H9 (cell line): ENCODE measurements around the gene AP4M1. TPM values are rescaled to one million over a fixed set of nuclear protein-coding genes. Genes with fewer than 3 reads are reported as not detected.

Experiments used
- DNase-seq: peaks from one replicate; pipeline ENCODE4 v3.0.0-alpha.2; 2017
- H2AFZ ChIP-seq: one replicate; pipeline ENCODE4 v1.6.1; 2013; ENCODE audit warnings: mild to moderate bottlenecking, low read length, control low read depth, moderate library complexity
- H2AK5ac ChIP-seq: 2 replicates; pipeline ENCODE4 v1.6.1; 2013; ENCODE audit warnings: low read length, control low read depth, mixed read lengths; ENCODE audit not compliant: insufficient read length
- H2BK120ac ChIP-seq: one replicate; pipeline ENCODE4 v1.6.1; 2013; ENCODE audit warnings: low read depth, mild to moderate bottlenecking, low read length, control low read depth, inconsistent platforms; ENCODE audit not compliant: poor library complexity, severe bottlenecking
- H2BK12ac ChIP-seq: 2 replicates; pipeline ENCODE4 v1.6.1; 2013; ENCODE audit warnings: low read length, control low read depth, mixed read lengths, low read depth; ENCODE audit not compliant: insufficient read length
- H2BK15ac ChIP-seq: 2 replicates; pipeline ENCODE4 v1.6.1; 2013; ENCODE audit warnings: low read depth, low read length, control low read depth
- H2BK20ac ChIP-seq: one replicate; pipeline ENCODE4 v1.6.1; 2013; ENCODE audit warnings: low read depth, mild to moderate bottlenecking, low read length, control low read depth, inconsistent platforms; ENCODE audit not compliant: poor library complexity, severe bottlenecking
- H2BK5ac ChIP-seq: 2 replicates; pipeline ENCODE4 v1.6.1; 2013; ENCODE audit warnings: low read length, control low read depth, mixed read lengths; ENCODE audit not compliant: insufficient read length
- H3K14ac ChIP-seq: 2 replicates; pipeline ENCODE4 v1.6.1; 2013; ENCODE audit warnings: low read length, control low read depth; ENCODE audit not compliant: insufficient read depth
- H3K18ac ChIP-seq: 2 replicates; pipeline ENCODE4 v1.6.1; 2013; ENCODE audit warnings: low read depth, mild to moderate bottlenecking, mixed read lengths, low read length, control low read depth; ENCODE audit not compliant: insufficient read length
- H3K23ac ChIP-seq: 2 replicates; pipeline ENCODE4 v1.6.1; 2013; ENCODE audit warnings: low read length, control low read depth, mixed read lengths, low read depth; ENCODE audit not compliant: insufficient read length
- H3K23me2 ChIP-seq: 2 replicates; pipeline ENCODE4 v1.6.1; 2013; ENCODE audit warnings: low read depth, mild to moderate bottlenecking, mixed read lengths, low read length, control low read depth; ENCODE audit not compliant: insufficient read length, poor library complexity, severe bottlenecking
- H3K27ac ChIP-seq: 2 replicates; pipeline ENCODE4 v1.5.1; 2013; ENCODE audit warnings: low read length, control low read depth, mixed read lengths, low read depth; ENCODE audit not compliant: insufficient read length
- H3K27me3 ChIP-seq: 2 replicates; pipeline ENCODE4 v1.6.1; 2013; ENCODE audit warnings: low read length, control low read depth, inconsistent platforms; ENCODE audit not compliant: insufficient read depth
- H3K4ac ChIP-seq: 2 replicates; pipeline ENCODE4 v1.6.1; 2013; ENCODE audit warnings: low read depth, mild to moderate bottlenecking, control low read depth, inconsistent platforms, low read length, moderate library complexity
- H3K4me1 ChIP-seq: 2 replicates; pipeline ENCODE4 v1.6.1; 2013; ENCODE audit warnings: low read length, control low read depth, inconsistent platforms; ENCODE audit not compliant: insufficient read depth
- H3K4me2 ChIP-seq: 2 replicates; pipeline ENCODE4 v1.6.1; 2013; ENCODE audit warnings: low read length, control low read depth, mixed read lengths; ENCODE audit not compliant: insufficient read length, insufficient read depth
- H3K56ac ChIP-seq: 2 replicates; pipeline ENCODE4 v1.6.1; 2013; ENCODE audit warnings: low read depth, mild to moderate bottlenecking, mixed read lengths, low read length, control low read depth; ENCODE audit not compliant: insufficient read length
- H3K79me1 ChIP-seq: 2 replicates; pipeline ENCODE4 v1.6.1; 2013; ENCODE audit warnings: low read depth, mild to moderate bottlenecking, moderate library complexity, low read length, control low read depth, inconsistent platforms; ENCODE audit not compliant: insufficient read depth, poor library complexity, severe bottlenecking
- H3K79me2 ChIP-seq: 2 replicates; pipeline ENCODE4 v1.6.1; 2013; ENCODE audit warnings: low read length, control low read depth, inconsistent platforms; ENCODE audit not compliant: insufficient read depth
- H3K9ac ChIP-seq: 2 replicates; pipeline ENCODE4 v1.6.1; 2013; ENCODE audit warnings: low read length, control low read depth, mixed read lengths; ENCODE audit not compliant: insufficient read length; ENCODE audit errors: extremely low read depth
- H3K9me3 ChIP-seq: one replicate; pipeline ENCODE4 v1.6.1; 2013; ENCODE audit warnings: low read depth, low read length, inconsistent platforms; ENCODE audit not compliant: control insufficient read depth
- H3T11ph ChIP-seq: one replicate; pipeline ENCODE4 v1.6.1; 2013; ENCODE audit warnings: mild to moderate bottlenecking, low read length, control low read depth, inconsistent platforms
- H4K20me1 ChIP-seq: one replicate; pipeline ENCODE4 v1.6.1; 2013; ENCODE audit not compliant: control insufficient read depth, insufficient read length, insufficient read depth
- H4K5ac ChIP-seq: 2 replicates; pipeline ENCODE4 v1.6.1; 2013; ENCODE audit warnings: low read depth, mild to moderate bottlenecking, mixed read lengths, low read length, control low read depth; ENCODE audit not compliant: insufficient read length
- H4K8ac ChIP-seq: replicated peaks from 2 replicates; pipeline ENCODE4 v1.6.1; 2013; ENCODE audit warnings: low read length, control low read depth, mixed read lengths, low read depth; ENCODE audit not compliant: insufficient read length
- H4K91ac ChIP-seq: 2 replicates; pipeline ENCODE4 v1.6.1; 2013; ENCODE audit warnings: low read depth, mild to moderate bottlenecking, moderate library complexity, mixed read lengths, low read length, control low read depth; ENCODE audit not compliant: insufficient read length
- H3K27ac Mint-ChIP-seq, 3 experiments: 2 replicates in 2 of 3; 3 replicates in 1 of 3; pipeline ENCODE4 v1.8.0; 2020 to 2021; ENCODE audit warnings: mixed read lengths in 3 of 3, mild to moderate bottlenecking in 1 of 3, moderate library complexity in 1 of 3
- H3K27me3 Mint-ChIP-seq: 2 replicates; pipeline ENCODE4 v1.8.0; 2021; ENCODE audit warnings: low read depth, mild to moderate bottlenecking, moderate library complexity, mixed read lengths
- H3K36me3 Mint-ChIP-seq, 3 experiments: 2 replicates in 2 of 3; 3 replicates in 1 of 3; pipeline ENCODE4 v1.8.0; 2020 to 2021; ENCODE audit warnings: low read depth in 3 of 3, mixed read lengths in 3 of 3; ENCODE audit not compliant: insufficient read depth in 1 of 3
- H3K4me1 Mint-ChIP-seq, 2 experiments: 2 replicates each; pipeline ENCODE4 v1.8.0; 2020; ENCODE audit warnings: mixed read lengths in 2 of 2
- H3K4me3 Mint-ChIP-seq, 2 experiments: 2 replicates in 1 of 2; 3 replicates in 1 of 2; pipeline ENCODE4 v1.8.0; 2020 to 2021; ENCODE audit warnings: mild to moderate bottlenecking in 2 of 2, mixed read lengths in 2 of 2, moderate library complexity in 1 of 2
- H3K9me3 Mint-ChIP-seq, 2 experiments: 2 replicates in 1 of 2; 3 replicates in 1 of 2; pipeline ENCODE4 v1.8.0; 2020; ENCODE audit warnings: mild to moderate bottlenecking in 2 of 2, mixed read lengths in 2 of 2, moderate library complexity in 1 of 2
- WGBS: extraction: QIAGEN DNeasy Blood & Tissue Kit; methylation state at CpG from one replicate; pipeline ENCODE4 v1.1.7; 2013; ENCODE audit warnings: missing lambda C conversion rate, low lambda C conversion rate, mixed read lengths; ENCODE audit not compliant: insufficient read length; ENCODE audit errors: extremely low coverage; 5-methylcytosine and 5-hydroxymethylcytosine counted together
- total RNA-seq: library from RNA; stranded (reverse); gene quantifications from 2 replicates; pipeline ENCODE4 v1.2.1, GENCODE V29; 2021
- TF ChIP-seq, protein P1 (sequence below): fragments of 200-600 bp; sonication (generic); conservative IDR thresholded peaks from 3 replicates; pipeline ENCODE4 v1.8.0; 2021; ENCODE audit warnings: antibody characterized with exemption, mild to moderate bottlenecking

Gene AP4M1
- total RNA-seq, 1 experiment from 2014 or later: 18.8 TPM

- peak within 1 kb of the TSS; percentile 90 to 99 (median 94) for H3K27ac Mint-ChIP-seq
- H3K23me2 ChIP-seq: peaks cover 6% of the 10 kb centered on the region
- H3K14ac ChIP-seq: peak within 1 kb of the TSS; percentile 86
- no peak within 1 kb of the TSS for H4K8ac ChIP-seq
- H3K27ac ChIP-seq: no peak within 1 kb of the TSS
- H3T11ph ChIP-seq: peak within 1 kb of the TSS; percentile 25
- H2BK15ac ChIP-seq: no peak within 1 kb of the TSS
- peak within 1 kb of the TSS; percentile 87 for H2BK120ac ChIP-seq
- peak within 1 kb of the TSS; percentile 98 for H3K9ac ChIP-seq
- H3K56ac ChIP-seq: no peak within 1 kb of the TSS
- H2AFZ ChIP-seq: no peak within 1 kb of the TSS
- no CpG with 5 or more reads among the region's 55 CpGs for WGBS
- H3K4me1 Mint-ChIP-seq: peaks cover 12 to 27% of the 10 kb centered on the region in 2 experiments
- H2AK5ac ChIP-seq: no peak within 1 kb of the TSS
- H3K9me3 Mint-ChIP-seq: peaks cover 4 to 31% of the 10 kb centered on the region in 2 experiments
- no peaks in the 10 kb centered on the region for H3K27me3 ChIP-seq
- no peaks in the 10 kb centered on the region; the same call in 1 of the 2 replicates for H3K27me3 Mint-ChIP-seq
- no peak within 1 kb of the TSS; the same call in 1 of the 2 replicates for H3K4ac ChIP-seq
- TF ChIP-seq, protein P1, sequence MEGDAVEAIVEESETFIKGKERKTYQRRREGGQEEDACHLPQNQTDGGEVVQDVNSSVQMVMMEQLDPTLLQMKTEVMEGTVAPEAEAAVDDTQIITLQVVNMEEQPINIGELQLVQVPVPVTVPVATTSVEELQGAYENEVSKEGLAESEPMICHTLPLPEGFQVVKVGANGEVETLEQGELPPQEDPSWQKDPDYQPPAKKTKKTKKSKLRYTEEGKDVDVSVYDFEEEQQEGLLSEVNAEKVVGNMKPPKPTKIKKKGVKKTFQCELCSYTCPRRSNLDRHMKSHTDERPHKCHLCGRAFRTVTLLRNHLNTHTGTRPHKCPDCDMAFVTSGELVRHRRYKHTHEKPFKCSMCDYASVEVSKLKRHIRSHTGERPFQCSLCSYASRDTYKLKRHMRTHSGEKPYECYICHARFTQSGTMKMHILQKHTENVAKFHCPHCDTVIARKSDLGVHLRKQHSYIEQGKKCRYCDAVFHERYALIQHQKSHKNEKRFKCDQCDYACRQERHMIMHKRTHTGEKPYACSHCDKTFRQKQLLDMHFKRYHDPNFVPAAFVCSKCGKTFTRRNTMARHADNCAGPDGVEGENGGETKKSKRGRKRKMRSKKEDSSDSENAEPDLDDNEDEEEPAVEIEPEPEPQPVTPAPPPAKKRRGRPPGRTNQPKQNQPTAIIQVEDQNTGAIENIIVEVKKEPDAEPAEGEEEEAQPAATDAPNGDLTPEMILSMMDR: peak; percentile 98
- no peak within 1 kb of the TSS for H3K23ac ChIP-seq
- peaks cover 32% of the 10 kb centered on the region for H3K79me2 ChIP-seq
- peak within 1 kb of the TSS; percentile 97 for H3K4me2 ChIP-seq
- peak within 1 kb of the TSS; percentile 78 for H3K18ac ChIP-seq
- H3K36me3 Mint-ChIP-seq: peaks cover 40 to 42% (median 41%) of the 10 kb centered on the region in 3 experiments
- no peaks in the 10 kb centered on the region for H3K79me1 ChIP-seq
- peak within 1 kb of the TSS; percentile 91 to 98 for H3K4me3 Mint-ChIP-seq
- no peaks in the 10 kb centered on the region for H4K20me1 ChIP-seq
- no peak within 1 kb of the TSS for H2BK20ac ChIP-seq
- H3K9me3 ChIP-seq: no peaks in the 10 kb centered on the region
- peaks cover 3% of the 10 kb centered on the region; the same call in 1 of the 2 replicates for H3K4me1 ChIP-seq
- peak; percentile 99 for DNase-seq
- H4K5ac ChIP-seq: peak within 1 kb of the TSS; percentile 43
- no peak within 1 kb of the TSS for H2BK5ac ChIP-seq
- no peak within 1 kb of the TSS for H2BK12ac ChIP-seq
- H4K91ac ChIP-seq: peak within 1 kb of the TSS; percentile 94
Measured at GRCh38 chr7:100081535-100082102, 19.8 kb upstream of the AP4M1 start, which contains the start of gene ZNF3. Gene ZNF3 (minus strand): TSS chr7:100081723. CDS start chr7:100077357, 4,366 bp downstream.
